ENCODE results near the gene CHST2. TPM values are rescaled to one million over a fixed set of nuclear protein-coding genes. Genes with fewer than 3 reads are reported as not detected.

CHST2 gene
- total RNA-seq, 1 experiment from 2014 or later: 1.7 TPM

DNA sequence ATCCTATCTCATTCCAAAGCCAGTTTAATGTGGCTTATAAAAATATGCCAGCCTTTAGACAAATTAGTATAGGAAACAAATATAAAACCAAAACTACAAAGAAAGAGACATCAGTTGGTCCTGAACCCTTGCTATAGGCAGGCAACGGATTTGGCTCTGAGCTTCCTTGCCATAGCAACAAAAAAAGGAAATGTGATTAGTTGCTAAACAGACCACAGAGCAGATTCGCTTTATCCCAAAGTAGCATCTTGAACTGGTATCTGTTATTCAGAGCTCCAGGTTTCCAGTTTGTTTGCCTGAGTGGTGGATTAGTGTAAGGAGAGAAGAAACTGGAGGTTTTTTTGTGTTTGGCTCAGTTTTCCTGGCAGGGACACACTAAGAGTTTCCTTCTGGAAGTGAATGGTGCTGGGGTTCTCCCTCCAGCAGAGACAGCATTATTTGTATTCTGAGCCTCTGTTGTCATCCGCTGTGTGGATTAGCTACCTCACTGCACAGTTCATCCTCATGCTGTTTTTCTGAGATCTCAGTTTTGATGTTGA lies 44.1 kb downstream of the CHST2 start:
- no peak overlapping the region for H2AFZ ChIP-seq (ENCODE audit: low read depth, low read length, poor library complexity, severe bottlenecking)
- ATAC-seq (no peak), DNase-seq (ENCODE audit: low read depth, low spot score) (no peak)
- H3K4me2 ChIP-seq (ENCODE audit: low read length): no peak overlapping the region
- H4K20me1 ChIP-seq (ENCODE audit: insufficient read depth): no peaks in the 10 kb centered on the region
- no peaks in the 10 kb centered on the region for H3K9me2 ChIP-seq (ENCODE audit: insufficient read depth)
- H3K36me3 ChIP-seq (ENCODE audit: control insufficient read depth in 1 of 2, insufficient read depth in 2 of 2, low read length in 2 of 2): no peaks in the 10 kb centered on the region
- ChIA-PET RAD21 (ENCODE audit: low non-redundant PET in 1 of 2, low total read pairs in 2 of 2, uncharacterized antibody in 2 of 2, unreplicated experiment in 2 of 2) (no interaction called here), CTCF (no interaction called here), POLR2A (no interaction called here)
- peaks cover 3 to 10% of the 10 kb centered on the region in 2 experiments; a peak in 3 of 4 replicates for H3K4me1 ChIP-seq (ENCODE audit: control insufficient read depth in 1 of 2, insufficient read depth in 2 of 2, low read length in 2 of 2)
- H3K27ac ChIP-seq (ENCODE audit: low read depth, low read length): no peak overlapping the region
- H3K9me3 ChIP-seq (ENCODE audit: control insufficient read depth in 1 of 2, insufficient read depth in 1 of 2, low read depth in 1 of 2, low read length in 2 of 2): no peaks in the 10 kb centered on the region
- BruUV-seq (replicated peaks): no TSS peak
- no peaks in the 10 kb centered on the region for H3K79me2 ChIP-seq (ENCODE audit: insufficient read depth, low read length)
- no peaks in the 10 kb centered on the region for H3K27me3 ChIP-seq (ENCODE audit: insufficient read depth, low read length)
- no peak overlapping the region for H3K9ac ChIP-seq (ENCODE audit: low read length)
- intact Hi-C loops (cut with micrococcal nuclease): no loop called here
- no peak for TF ChIP-seq ELF1 (IDR thresholded peaks at IDR 0.05; ENCODE audit: borderline replicate concordance, low read depth)
- no peak for TF ChIP-seq MAX (IDR thresholded peaks at IDR 0.05)
- no peak for TF ChIP-seq YY1 (IDR thresholded peaks at IDR 0.05; ENCODE audit: extremely low read depth, insufficient replicate concordance, low read depth, low read length)
- no peak for TF ChIP-seq TCF7L2 (IDR thresholded peaks at IDR 0.05; ENCODE audit: borderline replicate concordance, extremely low read depth, insufficient read depth, insufficient read length)
- no peak for TF ChIP-seq JUND (IDR thresholded peaks at IDR 0.05)
- no peak for TF ChIP-seq POLR2A (IDR thresholded peaks at IDR 0.05; ENCODE audit: borderline replicate concordance, extremely low read depth, insufficient read depth, insufficient read length)
- no peak for TF ChIP-seq ZNF274 (IDR thresholded peaks at IDR 0.05; ENCODE audit: low read depth, low read length)
- no peak for TF ChIP-seq RAD21 (IDR thresholded peaks at IDR 0.05; ENCODE audit: low read depth)
- TF ChIP-seq, protein P1, sequence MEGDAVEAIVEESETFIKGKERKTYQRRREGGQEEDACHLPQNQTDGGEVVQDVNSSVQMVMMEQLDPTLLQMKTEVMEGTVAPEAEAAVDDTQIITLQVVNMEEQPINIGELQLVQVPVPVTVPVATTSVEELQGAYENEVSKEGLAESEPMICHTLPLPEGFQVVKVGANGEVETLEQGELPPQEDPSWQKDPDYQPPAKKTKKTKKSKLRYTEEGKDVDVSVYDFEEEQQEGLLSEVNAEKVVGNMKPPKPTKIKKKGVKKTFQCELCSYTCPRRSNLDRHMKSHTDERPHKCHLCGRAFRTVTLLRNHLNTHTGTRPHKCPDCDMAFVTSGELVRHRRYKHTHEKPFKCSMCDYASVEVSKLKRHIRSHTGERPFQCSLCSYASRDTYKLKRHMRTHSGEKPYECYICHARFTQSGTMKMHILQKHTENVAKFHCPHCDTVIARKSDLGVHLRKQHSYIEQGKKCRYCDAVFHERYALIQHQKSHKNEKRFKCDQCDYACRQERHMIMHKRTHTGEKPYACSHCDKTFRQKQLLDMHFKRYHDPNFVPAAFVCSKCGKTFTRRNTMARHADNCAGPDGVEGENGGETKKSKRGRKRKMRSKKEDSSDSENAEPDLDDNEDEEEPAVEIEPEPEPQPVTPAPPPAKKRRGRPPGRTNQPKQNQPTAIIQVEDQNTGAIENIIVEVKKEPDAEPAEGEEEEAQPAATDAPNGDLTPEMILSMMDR (IDR thresholded peaks at IDR 0.05 in 2 of 3, conservative IDR thresholded peaks at IDR 0.05 in 1 of 3; ENCODE audit: borderline replicate concordance in 1 of 3, insufficient read depth in 1 of 3, low read depth in 2 of 3, low read length in 2 of 3): no peak
- H3K4me3 ChIP-seq (replicated peaks in 1 of 2; ENCODE audit: low read depth in 1 of 2, low read length in 2 of 2): no peak overlapping the region
